Adrenal gland (tissue), 12 donors: Measurements from ENCODE around the gene MT1X. TPM values are rescaled to one million over a fixed set of nuclear protein-coding genes. Genes with fewer than 3 reads are reported as not detected.

Experiments
- DNase-seq, 7 donors: peaks; one replicate each; pipeline ENCODE4 v3.0.0-alpha.2; 2019 to 2020
- H3K27ac ChIP-seq, 5 donors: fragments of 200-600 bp; sonication (generic) in 4 of 5; 1 replicate in 3 of 5; 2 replicates in 2 of 5; pipeline versions ENCODE4 v1.5.1 to v1.8.0; 2016 to 2020; ENCODE audit warnings: mild to moderate bottlenecking in 1 of 5
- H3K27me3 ChIP-seq: fragments of 200-600 bp; 2 replicates; pipeline ENCODE4 v1.8.0; 2021
- H3K36me3 ChIP-seq, 2 donors: fragments of 200-600 bp; replicated peaks in 1 of 2; 1 replicate in 1 of 2; 2 replicates in 1 of 2; pipeline versions ENCODE4 v1.5.1 to v1.8.0; 2018 to 2022
- H3K4me1 ChIP-seq, 2 donors: fragments of 200-600 bp; replicated peaks in 1 of 2; 1 replicate in 1 of 2; 2 replicates in 1 of 2; pipeline versions ENCODE4 v1.5.1 to v1.8.0; 2018 to 2021
- H3K4me3 ChIP-seq, 4 donors: fragments of 200-600 bp; sonication (generic) in 3 of 4; one replicate each; pipeline ENCODE4 v1.5.1; 2016 to 2018
- H3K9me3 ChIP-seq, 3 donors: fragments of 200-600 bp; sonication (generic) in 1 of 3; replicated peaks in 1 of 3; 1 replicate in 2 of 3; 2 replicates in 1 of 3; pipeline versions ENCODE4 v1.5.1 to v1.8.0; 2016 to 2021
- CTCF ChIP-seq, 6 experiments: fragments of 450-650 bp in 4 of 6; fragments of 200-600 bp in 2 of 6; sonication (generic) in 1 of 6; IDR thresholded peaks; 1 replicate in 5 of 6; 2 replicates in 1 of 6; pipeline versions ENCODE4 v1.5.1 to v1.8.0; 2016 to 2021; ENCODE audit warnings: antibody characterized with exemption in 6 of 6, mild to moderate bottlenecking in 2 of 6, moderate library complexity in 1 of 6
- POLR2A ChIP-seq, 2 donors: fragments of 450-650 bp; IDR thresholded peaks; one replicate each; pipeline ENCODE4 v1.6.1; 2017; ENCODE audit warnings: antibody characterized with exemption in 2 of 2, mild to moderate bottlenecking in 2 of 2, moderate library complexity in 1 of 2
- WGBS, 4 donors: extraction: QIAGEN DNeasy Blood & Tissue Kit in 2 of 4; methylation state at CpG; one replicate each; pipeline versions ENCODE4 v1.1.5 to v1.1.7; 2013 to 2017; 5-methylcytosine and 5-hydroxymethylcytosine counted together
- intact Hi-C, 2 donors: fragments of 100-400 bp; cut with DNase I; formaldehyde crosslinking; loops; one replicate each; pipeline versions ENCODE4 v1.14.1 to v1.15.0; 2022 to 2023
- polyA plus RNA-seq, 3 donors: library from polyadenylated mRNA; stranded (reverse); fragments of 200-250 nt in 2 of 3; fragments of 350-450 nt in 1 of 3; fragmentation: Illumina TruSeq in 1 of 3; extraction: RNeasy Lipid Tissue Mini Kit (QIAGEN cat#74804) in 1 of 3; gene quantifications; one replicate each; pipeline ENCODE4 v1.2.3, GENCODE V29; 2013 to 2014
- total RNA-seq, 9 donors: library from RNA; depleted of rRNA in 4 of 9; stranded (reverse); fragments of >200 nt in 4 of 9; fragments of 120-200 nt in 1 of 9; fragmentation: NEBNext Ultra II Directional in 1 of 9; extraction: Animal tissue kit (Norgen Biotek cat#: 25700) in 1 of 9; gene quantifications; one replicate each; pipeline versions ENCODE4 v1.1.0 to v1.2.4, GENCODE V29; 2013 to 2023
- donor health status: healthy with polysubstance abuse.
- donor health status: Bipolar disorder and iron deficiency.
- donor health status: DM: yes; HTN: yes; CAD: no.
- donor health status: DM: no; HTN: no; CAD: no.
- donor health status: DM: no; HTN: no; CAD: no.
- donor health status: DM: yes; HTN: yes; CAD: no.

The MT1X gene
- total and polyA plus RNA-seq, 12 donors, result 29.4 to 438 (median 99.1) TPM

GRCh38 chr16:56647641-56648431 lies 34.4 kb upstream of the MT1X start:
- no peak for DNase-seq
- H3K27ac ChIP-seq, result no peak overlapping the region
- H3K36me3 ChIP-seq, result no peaks in the 10 kb centered on the region
- 55 to 91% (median 63%) methylated on average over 13 to 33 of the region's 33 CpGs for WGBS, 4 donors
- no peak for TF ChIP-seq CTCF (IDR thresholded peaks at IDR 0.05)
- no peak overlapping the region for H3K4me3 ChIP-seq
- H3K27me3 ChIP-seq, result no peaks in the 10 kb centered on the region
- peaks cover 0 to 7% of the 10 kb centered on the region in 2 donors for H3K4me1 ChIP-seq
- H3K9me3 ChIP-seq, result no peaks in the 10 kb centered on the region
- intact Hi-C loops, result no loop called here

GRCh38 chr16:56649271-56649670 lies 33.0 kb upstream of the MT1X start:
- 53 to 75% (median 64%) methylated on average over 1 to 2 of the region's 2 CpGs for WGBS, 4 donors
- peaks cover 0 to 7% of the 10 kb centered on the region in 2 donors for H3K4me1 ChIP-seq

GRCh38 chr16:56649820-56650219 lies 32.5 kb upstream of the MT1X start:
- WGBS, 4 donors, result 87 to 95% (median 92%) methylated on average over 3 of the region's 3 CpGs
- no peaks in the 10 kb centered on the region for H3K27me3 ChIP-seq
- TF ChIP-seq POLR2A (IDR thresholded peaks at IDR 0.05) (no peak), CTCF (IDR thresholded peaks at IDR 0.05) (no peak)

More at GRCh38 chr16:56649271-56649670, 33.0 kb upstream of the MT1X start:
- Histone ChIP-seq H3K27me3 (no peaks in the 10 kb centered on the region), H3K27ac (no peak overlapping the region), H3K36me3 (no peaks in the 10 kb centered on the region), H3K9me3 (no peaks in the 10 kb centered on the region), H3K4me3 (no peak overlapping the region)
- no peak for DNase-seq
- intact Hi-C loops, result no loop called here
- TF ChIP-seq POLR2A (IDR thresholded peaks at IDR 0.05) (no peak), CTCF (IDR thresholded peaks at IDR 0.05) (no peak)

GRCh38 chr16:56651586-56651985 lies 30.7 kb upstream of the MT1X start, which contains the start of gene MT1B:
Gene MT1B, plus strand, starts transcription at chr16:56651886. Its CDS starts 68 bp downstream, at chr16:56651954.
- H3K27me3 ChIP-seq, result no peaks in the 10 kb centered on the region
- H3K27ac ChIP-seq, result no peak within 1 kb of the TSS
- no peaks in the 10 kb centered on the region for H3K9me3 ChIP-seq
- intact Hi-C loops, result no loop called here
- peaks cover 0 to 7% of the 10 kb centered on the region in 2 donors for H3K4me1 ChIP-seq
- H3K4me3 ChIP-seq, result no peak within 1 kb of the TSS
- WGBS, 4 donors, result 75 to 84% (median 79%) methylated on average over 4 to 7 of the region's 7 CpGs
- no peaks in the 10 kb centered on the region for H3K36me3 ChIP-seq
- TF ChIP-seq POLR2A (IDR thresholded peaks at IDR 0.05), result no peak
- no peak for TF ChIP-seq CTCF (IDR thresholded peaks at IDR 0.05)
- no peak for DNase-seq

More at GRCh38 chr16:56649820-56650219, 32.5 kb upstream of the MT1X start:
- Histone ChIP-seq H3K9me3 (no peaks in the 10 kb centered on the region), H3K36me3 (no peaks in the 10 kb centered on the region), H3K4me1 (peaks cover 0 to 7% of the 10 kb centered on the region in 2 donors), H3K27ac (no peak overlapping the region), H3K4me3 (no peak overlapping the region)
- intact Hi-C loops, result no loop called here
- no peak for DNase-seq
